CD4-positive, alpha-beta T cell treated with Interleukin-4 for 1 hour (primary cell): Measurements from ENCODE around the gene TESK2.

Experiments
- DNase-seq, 2 donors: peaks; one replicate each; pipeline ENCODE4 v3.0.0-alpha.2; 2020 to 2022

TESK2 gene

GRCh38 chr1:45299296-45299695 is 191.7 kb downstream of the TESK2 start:
- no peak for DNase-seq

GRCh38 chr1:45297666-45298356 is 193.2 kb downstream of the TESK2 start:
- DNase-seq = no peak
